AG04450 (cell line): ENCODE measurements around the gene ACAT1. TPM values are rescaled to one million over a fixed set of nuclear protein-coding genes. Genes with fewer than 3 reads are reported as not detected.

Source experiments
- CTCF ChIA-PET: fragments of 300-600, 350-600 bp; formaldehyde crosslinking; extraction: SDS; loops from one replicate; lab custom pipeline; 2022; ENCODE audit warnings: antibody characterized with exemption, inconsistent platforms; lab: Charles Lee
- POLR2A ChIA-PET: fragments of 350-600 bp; formaldehyde crosslinking; extraction: SDS; loops from one replicate; lab custom pipeline; 2021; ENCODE audit warnings: antibody characterized with exemption, inconsistent platforms; lab: Yijun Ruan, JAX
- DNase-seq: peaks from one replicate; pipeline ENCODE4 v3.0.0-alpha.2; 2011; ENCODE audit warnings: low read depth, low spot score
- H3K27ac ChIP-seq: one replicate; pipeline ENCODE4 v1.5.1; 2012; ENCODE audit warnings: low read depth, low read length, control low read depth
- H3K27me3 ChIP-seq: one replicate; pipeline ENCODE4 v1.6.0; 2012; ENCODE audit warnings: low read length; ENCODE audit not compliant: control insufficient read depth, insufficient read depth
- H3K4me3 ChIP-seq: 2 replicates; pipeline ENCODE4 v1.5.1; 2011; ENCODE audit warnings: mild to moderate bottlenecking, low read depth, low read length, control low read depth
- H3K9me3 ChIP-seq: 2 replicates; pipeline ENCODE4 v1.5.1; 2012; ENCODE audit warnings: low read length; ENCODE audit not compliant: control insufficient read depth, insufficient read depth
- CTCF ChIP-seq: IDR thresholded peaks from 2 replicates; pipeline ENCODE4 v1.5.1; 2011; ENCODE audit warnings: low read depth, low read length, control low read depth, inconsistent platforms
- polyA plus RNA-seq: library from polyadenylated mRNA; depleted of rRNA; stranded (reverse); fragments of >200 nt; gene quantifications from 2 replicates; pipeline ENCODE4 v1.2.3, GENCODE V29; 2011

Gene ACAT1
- polyA plus RNA-seq, 1 experiment: 120 TPM

GRCh38 chr11:108142304-108142703 is 20.9 kb downstream of the ACAT1 start:
- ChIA-PET CTCF (interaction anchor here (1.9 kb wide), 1 partner anchor 24 kb away, joined by 8 read pairs; no protein-coding TSS in a partner anchor), POLR2A (no interaction called here)
- Histone ChIP-seq H3K27me3 (no peaks in the 10 kb centered on the region), H3K27ac (no peak overlapping the region), H3K9me3 (no peaks in the 10 kb centered on the region), H3K4me3 (no peak overlapping the region)
- no peak for TF ChIP-seq CTCF
- no peak for DNase-seq

DNA sequence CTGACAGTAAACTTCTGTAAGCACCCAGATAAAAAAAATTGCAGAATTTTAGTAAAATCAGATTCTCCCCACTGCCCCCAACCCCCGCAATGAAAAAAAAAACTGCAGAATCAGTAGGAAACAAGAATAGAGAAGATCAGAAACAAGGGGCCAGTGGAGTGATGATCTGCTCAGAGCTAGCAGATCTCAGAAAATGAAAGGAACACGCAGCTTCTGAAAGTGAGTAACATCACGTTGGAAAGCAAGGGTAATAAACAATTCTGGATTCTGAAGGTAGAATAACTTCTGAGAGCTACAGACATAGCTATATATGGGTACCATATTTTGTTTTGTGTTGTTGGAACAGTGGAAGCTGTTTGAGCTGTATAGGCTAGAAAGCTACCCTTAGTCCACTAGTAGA is 23.2 kb downstream of the ACAT1 start:
- POLR2A ChIA-PET: no interaction called here
- no peak for TF ChIP-seq CTCF
- H3K27me3 ChIP-seq: no peaks in the 10 kb centered on the region
- no peak overlapping the region for H3K4me3 ChIP-seq
- CTCF ChIA-PET: no interaction called here
- H3K27ac ChIP-seq: no peak overlapping the region
- no peaks in the 10 kb centered on the region for H3K9me3 ChIP-seq
- no peak for DNase-seq

- no peak for TF ChIP-seq CTCF
- H3K27me3 ChIP-seq: no peaks in the 10 kb centered on the region
- POLR2A ChIA-PET: no interaction called here
- H3K9me3 ChIP-seq: no peaks in the 10 kb centered on the region
- H3K4me3 ChIP-seq: no peak overlapping the region
- CTCF ChIA-PET: no interaction called here
- H3K27ac ChIP-seq: no peak overlapping the region
- no peak for DNase-seq
Measured at GRCh38 chr11:108147150-108147549, 25.8 kb downstream of the ACAT1 start.

DNA sequence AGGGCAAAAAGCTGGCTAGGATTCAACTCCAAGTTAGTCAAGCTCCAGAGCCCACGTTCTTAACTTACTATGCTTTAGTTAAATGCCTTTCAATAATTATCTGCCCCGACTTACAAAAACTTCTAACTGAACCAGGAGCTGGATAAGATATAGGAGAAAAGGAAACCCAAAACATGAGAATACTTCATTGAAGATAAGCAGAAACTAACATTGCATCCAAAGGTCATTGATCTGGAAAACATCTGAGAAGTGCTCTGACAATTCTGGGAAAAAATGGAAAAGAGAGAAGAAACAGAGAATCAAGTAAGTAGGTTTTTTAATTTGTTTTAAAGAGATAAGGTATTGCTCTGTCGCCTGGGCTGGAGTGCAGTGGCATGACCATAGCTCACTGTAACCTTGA is 27.2 kb downstream of the ACAT1 start:
- ChIA-PET CTCF (no interaction called here), POLR2A (no interaction called here)
- Histone ChIP-seq H3K4me3 (no peak overlapping the region), H3K27ac (no peak overlapping the region), H3K9me3 (no peaks in the 10 kb centered on the region), H3K27me3 (no peaks in the 10 kb centered on the region)
- TF ChIP-seq CTCF: no peak
- no peak for DNase-seq

- DNase-seq: no peak
- Histone ChIP-seq H3K4me3 (no peak overlapping the region), H3K27me3 (no peaks in the 10 kb centered on the region), H3K9me3 (no peaks in the 10 kb centered on the region), H3K27ac (no peak overlapping the region)
- TF ChIP-seq CTCF: no peak
- POLR2A ChIA-PET: no interaction called here
- CTCF ChIA-PET: no interaction called here
Measured at GRCh38 chr11:108154591-108154990, 33.2 kb downstream of the ACAT1 start.
